ENCODE results near the gene BLNK.

The BLNK gene

GRCh38 chr10:96236090-96236478 lies 35.3 kb downstream of the BLNK start:
- Histone ChIP-seq H3K27ac (no peak overlapping the region), H3K36me3 (replicated peaks) (no peaks in the 10 kb centered on the region), H3K27me3 (replicated peaks) (no peaks in the 10 kb centered on the region), H3K4me3 (ENCODE audit: low read depth, low read length) (no peak overlapping the region)
- in situ Hi-C loops (cut with HindIII; ENCODE audit: low pct_ligation_motif_present, low sequenced_read_pairs): no loop called here
- DNase-seq: no peak
- TF ChIP-seq CTCF (IDR thresholded peaks at IDR 0.05; ENCODE audit: low read depth, low read length, missing control alignments): no peak

- no peak for TF ChIP-seq CTCF (IDR thresholded peaks at IDR 0.05; ENCODE audit: low read depth, low read length, missing control alignments)
- H3K4me3 ChIP-seq (ENCODE audit: low read depth, low read length): no peak overlapping the region
- H3K36me3 ChIP-seq (replicated peaks): no peaks in the 10 kb centered on the region
- no peak overlapping the region for H3K27ac ChIP-seq
- no peak for DNase-seq
- H3K27me3 ChIP-seq (replicated peaks): no peaks in the 10 kb centered on the region
- in situ Hi-C loops (cut with HindIII; ENCODE audit: low pct_ligation_motif_present, low sequenced_read_pairs): no loop called here
These were observed 35.9 kb downstream of the BLNK start for GRCh38 chr10:96235326-96236089.

- Histone ChIP-seq H3K36me3 (replicated peaks) (no peaks in the 10 kb centered on the region), H3K27ac (no peak overlapping the region), H3K4me3 (ENCODE audit: low read depth, low read length) (no peak overlapping the region), H3K27me3 (replicated peaks) (no peaks in the 10 kb centered on the region)
- in situ Hi-C loops (cut with HindIII; ENCODE audit: low pct_ligation_motif_present, low sequenced_read_pairs): no loop called here
- no peak for TF ChIP-seq CTCF (IDR thresholded peaks at IDR 0.05; ENCODE audit: low read depth, low read length, missing control alignments)
- DNase-seq: no peak
These were observed 37.4 kb downstream of the BLNK start for GRCh38 chr10:96233959-96234358.

- no peak for TF ChIP-seq CTCF (IDR thresholded peaks at IDR 0.05; ENCODE audit: low read depth, low read length, missing control alignments)
- no peaks in the 10 kb centered on the region for H3K27me3 ChIP-seq (replicated peaks)
- in situ Hi-C loops (cut with HindIII; ENCODE audit: low pct_ligation_motif_present, low sequenced_read_pairs): no loop called here
- H3K27ac ChIP-seq: no peak overlapping the region
- H3K36me3 ChIP-seq (replicated peaks): no peaks in the 10 kb centered on the region
- no peak overlapping the region for H3K4me3 ChIP-seq (ENCODE audit: low read depth, low read length)
- no peak for DNase-seq
These were observed 40.8 kb downstream of the BLNK start for GRCh38 chr10:96230527-96230926.

- DNase-seq: peak; percentile 68
- in situ Hi-C loops (cut with HindIII; ENCODE audit: low pct_ligation_motif_present, low sequenced_read_pairs): no loop called here
- no peaks in the 10 kb centered on the region for H3K36me3 ChIP-seq (replicated peaks)
- no peak overlapping the region for H3K27ac ChIP-seq
- peak; percentile 92 for TF ChIP-seq CTCF (IDR thresholded peaks at IDR 0.05; ENCODE audit: low read depth, low read length, missing control alignments)
- no peaks in the 10 kb centered on the region for H3K27me3 ChIP-seq (replicated peaks)
- H3K4me3 ChIP-seq (ENCODE audit: low read depth, low read length): no peak overlapping the region
These were observed 41.8 kb downstream of the BLNK start for GRCh38 chr10:96229568-96230030.

All from brain microvascular endothelial cell (primary cell).